Activated B cell treated with CpG ODN at 0.5 μM for 24 hours (primary cell): ENCODE measurements around the gene SCRN1. TPM values are rescaled to one million over a fixed set of nuclear protein-coding genes. Genes with fewer than 3 reads are reported as not detected.

ENCODE experiments used
- ATAC-seq: fragments of 200-7000 bp; cut with Tn5 transposase; one replicate; pipeline ENCODE4 v1.10.0; 2021; ENCODE audit warnings: low read depth, mild to moderate bottlenecking, moderate library complexity
- CTCF ChIA-PET: fragments of 350-600 bp; sonication (Branson Sonifier 250); formaldehyde crosslinking; loops from one replicate; lab custom pipeline; 2021; ENCODE audit warnings: antibody characterized with exemption; lab: Charles Lee
- POLR2A ChIA-PET: fragments of 350-600 bp; sonication (Branson Sonifier 250); formaldehyde crosslinking; loops from one replicate; lab custom pipeline; 2021; ENCODE audit warnings: antibody characterized with exemption; lab: Charles Lee
- DNase-seq: peaks from one replicate; pipeline ENCODE4 v3.0.0; 2022
- H3K27ac Mint-ChIP-seq: one replicate; pipeline ENCODE4 v1.8.0; 2020; ENCODE audit warnings: mixed read lengths
- H3K27me3 Mint-ChIP-seq: one replicate; pipeline ENCODE4 v1.8.0; 2021; ENCODE audit warnings: mixed read lengths
- H3K36me3 Mint-ChIP-seq: one replicate; pipeline ENCODE4 v1.8.0; 2021; ENCODE audit warnings: low read depth, mixed read lengths
- H3K4me1 Mint-ChIP-seq: one replicate; pipeline ENCODE4 v1.8.0; 2021; ENCODE audit warnings: mixed read lengths
- H3K4me3 Mint-ChIP-seq: one replicate; pipeline ENCODE4 v1.8.0; 2020; ENCODE audit warnings: mild to moderate bottlenecking, mixed read lengths
- H3K9me3 Mint-ChIP-seq: one replicate; pipeline ENCODE4 v1.8.0; 2020; ENCODE audit warnings: mixed read lengths
- intact Hi-C: fragments of 100-400 bp; cut with micrococcal nuclease; formaldehyde crosslinking; loops from one replicate; pipeline ENCODE4 v1.15.1; 2024
- total RNA-seq: library from RNA; stranded (reverse); gene quantifications from 2 replicates; pipeline ENCODE4 v1.2.3, GENCODE V29; 2022
- TF ChIP-seq, protein P1 (sequence below): fragments of 200-600 bp; IDR thresholded peaks from one replicate; pipeline ENCODE4 v1.8.0; 2022; ENCODE audit warnings: antibody characterized with exemption, mild to moderate bottlenecking

Gene SCRN1
- total RNA-seq, 1 donor from 2014 or later: 48.7 TPM

DNA sequence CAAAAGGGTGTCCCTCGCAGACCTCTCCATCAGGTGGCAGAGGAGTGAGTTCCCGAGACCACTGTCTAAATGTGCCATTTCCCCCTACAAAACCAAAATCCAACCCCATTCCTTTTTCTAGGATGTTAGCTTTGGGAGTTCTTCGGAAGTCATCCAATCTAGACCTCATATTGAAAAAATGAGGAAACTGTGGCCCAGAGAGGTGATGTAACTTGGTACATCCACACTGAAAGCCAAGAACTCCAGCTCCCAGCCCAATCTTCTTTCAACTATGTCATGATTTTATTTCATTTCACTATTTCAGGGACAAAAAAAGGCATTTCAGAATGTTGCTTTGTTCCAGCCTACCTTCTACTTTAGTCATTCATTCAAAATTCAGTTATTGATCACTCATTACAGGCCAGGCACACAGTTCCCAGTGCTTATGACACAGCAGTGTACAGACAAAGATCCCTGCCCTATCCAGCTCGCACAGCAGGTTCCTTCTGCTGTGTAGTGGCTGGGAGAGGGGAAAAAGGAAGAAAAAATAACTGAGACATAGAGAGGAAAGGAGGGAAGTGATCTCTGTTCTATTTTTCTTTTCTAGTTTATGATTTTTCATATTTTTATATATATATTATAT is 35.8 kb downstream of the SCRN1 start:
- ATAC-seq: no peak
- Mint-ChIP-seq H3K27ac (peak overlapping the region; percentile 50), H3K4me1 (peaks cover 26% of the 10 kb centered on the region), H3K4me3 (no peak overlapping the region), H3K27me3 (no peaks in the 10 kb centered on the region), H3K9me3 (no peaks in the 10 kb centered on the region), H3K36me3 (peaks cover 53% of the 10 kb centered on the region)
- no peak for DNase-seq
- TF ChIP-seq, protein P1, sequence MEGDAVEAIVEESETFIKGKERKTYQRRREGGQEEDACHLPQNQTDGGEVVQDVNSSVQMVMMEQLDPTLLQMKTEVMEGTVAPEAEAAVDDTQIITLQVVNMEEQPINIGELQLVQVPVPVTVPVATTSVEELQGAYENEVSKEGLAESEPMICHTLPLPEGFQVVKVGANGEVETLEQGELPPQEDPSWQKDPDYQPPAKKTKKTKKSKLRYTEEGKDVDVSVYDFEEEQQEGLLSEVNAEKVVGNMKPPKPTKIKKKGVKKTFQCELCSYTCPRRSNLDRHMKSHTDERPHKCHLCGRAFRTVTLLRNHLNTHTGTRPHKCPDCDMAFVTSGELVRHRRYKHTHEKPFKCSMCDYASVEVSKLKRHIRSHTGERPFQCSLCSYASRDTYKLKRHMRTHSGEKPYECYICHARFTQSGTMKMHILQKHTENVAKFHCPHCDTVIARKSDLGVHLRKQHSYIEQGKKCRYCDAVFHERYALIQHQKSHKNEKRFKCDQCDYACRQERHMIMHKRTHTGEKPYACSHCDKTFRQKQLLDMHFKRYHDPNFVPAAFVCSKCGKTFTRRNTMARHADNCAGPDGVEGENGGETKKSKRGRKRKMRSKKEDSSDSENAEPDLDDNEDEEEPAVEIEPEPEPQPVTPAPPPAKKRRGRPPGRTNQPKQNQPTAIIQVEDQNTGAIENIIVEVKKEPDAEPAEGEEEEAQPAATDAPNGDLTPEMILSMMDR: no peak
- ChIA-PET POLR2A (no interaction called here), CTCF (interaction anchor here (1.1 kb wide), 1 partner anchor 108 kb away, joined by 6 read pairs; no protein-coding TSS in a partner anchor)
- intact Hi-C loops: no loop called here

GRCh38 chr7:29951206-29951605 is 38.4 kb downstream of the SCRN1 start:
- no peaks in the 10 kb centered on the region for H3K9me3 Mint-ChIP-seq
- TF ChIP-seq, protein P1: no peak
- H3K4me1 Mint-ChIP-seq: peaks cover 8% of the 10 kb centered on the region
- ChIA-PET POLR2A (no interaction called here), CTCF (interaction anchor here (1.0 kb wide), 1 partner anchor 30 kb away, joined by 3 read pairs; no protein-coding TSS in a partner anchor)
- H3K27me3 Mint-ChIP-seq: no peaks in the 10 kb centered on the region
- H3K4me3 Mint-ChIP-seq: no peak overlapping the region
- intact Hi-C loops: no loop called here
- no peak overlapping the region for H3K27ac Mint-ChIP-seq
- H3K36me3 Mint-ChIP-seq: peaks cover 75% of the 10 kb centered on the region
- no peak for ATAC-seq
- no peak for DNase-seq

- TF ChIP-seq, protein P1: no peak
- intact Hi-C loops: no loop called here
- CTCF ChIA-PET: interaction anchor here (2.8 kb wide), 1 partner anchor 111 kb away, joined by 9 read pairs; no protein-coding TSS in a partner anchor
Measured at GRCh38 chr7:29950480-29950879, 39.1 kb downstream of the SCRN1 start.

GRCh38 chr7:29948587-29948986 is 41.0 kb downstream of the SCRN1 start:
- POLR2A ChIA-PET: no interaction called here
- Mint-ChIP-seq H3K27me3 (no peaks in the 10 kb centered on the region), H3K9me3 (no peaks in the 10 kb centered on the region), H3K4me1 (no peaks in the 10 kb centered on the region), H3K27ac (no peak overlapping the region), H3K36me3 (peaks cover 78% of the 10 kb centered on the region), H3K4me3 (no peak overlapping the region)
- TF ChIP-seq, protein P1: no peak
- DNase-seq (no peak), ATAC-seq (no peak)
- intact Hi-C loops: no loop called here
- CTCF ChIA-PET: interaction anchor here (1.8 to 2.8 kb wide), 2 partner anchors 113 to 125 kb away, joined by 5 to 9 read pairs; no protein-coding TSS in a partner anchor

More at GRCh38 chr7:29950480-29950879, 39.1 kb downstream of the SCRN1 start:
- Mint-ChIP-seq H3K4me3 (no peak overlapping the region), H3K27ac (no peak overlapping the region), H3K27me3 (no peaks in the 10 kb centered on the region), H3K9me3 (no peaks in the 10 kb centered on the region), H3K4me1 (peaks cover 1% of the 10 kb centered on the region), H3K36me3 (peaks cover 80% of the 10 kb centered on the region)
- POLR2A ChIA-PET: no interaction called here
- DNase-seq (no peak), ATAC-seq (no peak)

GRCh38 chr7:29946428-29947186 is 43.0 kb downstream of the SCRN1 start:
- H3K4me1 Mint-ChIP-seq: no peaks in the 10 kb centered on the region
- H3K4me3 Mint-ChIP-seq: no peak overlapping the region
- ChIA-PET CTCF (interaction anchor here (1.0 kb wide), 2 partner anchors 115 kb away, joined by 3 read pairs; no protein-coding TSS in a partner anchor), POLR2A (no interaction called here)
- H3K27me3 Mint-ChIP-seq: no peaks in the 10 kb centered on the region
- no peak for DNase-seq
- no peak for ATAC-seq
- TF ChIP-seq, protein P1: no peak
- H3K9me3 Mint-ChIP-seq: no peaks in the 10 kb centered on the region
- no peak overlapping the region for H3K27ac Mint-ChIP-seq
- peaks cover 75% of the 10 kb centered on the region for H3K36me3 Mint-ChIP-seq
- intact Hi-C loops: loop anchor here (1.0 kb wide), 1 partner anchor 116 kb away; no protein-coding TSS in a partner anchor
